HEK293 (cell line): ENCODE measurements around the gene AFF4.
A peak's percentile ranks its signal among the peaks of the same experiment; 100 is the strongest.

ENCODE experiments used
- GFI1B ChIP-seq: fragments of 450-650 bp; formaldehyde crosslinking; IDR thresholded peaks from 2 replicates; pipeline ENCODE4 v1.5.1; 2016; ENCODE audit warnings: missing biosample characterization, missing genetic modification characterization
- GLI2 ChIP-seq: fragments of 450-650 bp; formaldehyde crosslinking; IDR thresholded peaks from 2 replicates; pipeline ENCODE4; 2017; ENCODE audit warnings: missing biosample characterization, missing genetic modification characterization, low read depth, borderline replicate concordance
- GLIS1 ChIP-seq: fragments of 450-650 bp; formaldehyde crosslinking; IDR thresholded peaks from 2 replicates; pipeline ENCODE4 v1.5.1; 2016; ENCODE audit warnings: missing biosample characterization, missing genetic modification characterization
- HOXC10 ChIP-seq: sonication (generic); formaldehyde crosslinking; IDR thresholded peaks from 2 replicates; pipeline ENCODE4 v1.8.1; 2023; ENCODE audit warnings: mild to moderate bottlenecking, missing genetic modification reagents
- HOXD13 ChIP-seq: sonication (generic); formaldehyde crosslinking; IDR thresholded peaks from 2 replicates; pipeline ENCODE4 v1.8.0; 2022; ENCODE audit warnings: missing genetic modification reagents, borderline replicate concordance
- IKZF3 ChIP-seq: fragments of 450-650 bp; IDR thresholded peaks from 2 replicates; pipeline ENCODE4 v1.5.0; 2018; ENCODE audit warnings: missing biosample characterization, mild to moderate bottlenecking, missing genetic modification characterization, moderate library complexity
- KLF10 ChIP-seq: fragments of 450-650 bp; IDR thresholded peaks from 2 replicates; pipeline ENCODE4 v1.5.1; 2018; ENCODE audit warnings: missing biosample characterization, mild to moderate bottlenecking, missing genetic modification characterization
- KLF8 ChIP-seq: fragments of 450-650 bp; formaldehyde crosslinking; IDR thresholded peaks from 2 replicates; pipeline ENCODE4 v1.5.1; 2016; ENCODE audit warnings: missing biosample characterization, missing genetic modification characterization
- PRDM1 ChIP-seq: fragments of 450-650 bp; formaldehyde crosslinking; IDR thresholded peaks from 2 replicates; pipeline ENCODE4; 2016; ENCODE audit warnings: missing biosample characterization, missing genetic modification characterization
- SCRT1 ChIP-seq: fragments of 450-650 bp; formaldehyde crosslinking; IDR thresholded peaks from 2 replicates; pipeline ENCODE4 v1.5.1; 2016; ENCODE audit warnings: missing biosample characterization, missing genetic modification characterization, borderline replicate concordance
- SCRT2 ChIP-seq: fragments of 450-650 bp; formaldehyde crosslinking; IDR thresholded peaks from 2 replicates; pipeline ENCODE4 v1.5.1; 2016; ENCODE audit warnings: missing biosample characterization, missing genetic modification characterization
- SP7 ChIP-seq: fragments of 450-650 bp; formaldehyde crosslinking; IDR thresholded peaks from 2 replicates; pipeline ENCODE4 v1.5.1; 2016; ENCODE audit warnings: missing biosample characterization, missing genetic modification characterization
- ZFP41 ChIP-seq: fragments of 450-650 bp; formaldehyde crosslinking; IDR thresholded peaks from 2 replicates; pipeline ENCODE4 v1.5.1; 2016; ENCODE audit warnings: missing biosample characterization, missing genetic modification characterization, borderline replicate concordance
- ZNF10 ChIP-seq: fragments of 450-650 bp; formaldehyde crosslinking; IDR thresholded peaks from 2 replicates; pipeline ENCODE4 v1.5.1; 2017; ENCODE audit warnings: missing biosample characterization, missing genetic modification characterization
- ZNF140 ChIP-seq: fragments of 450-650 bp; formaldehyde crosslinking; IDR thresholded peaks from 2 replicates; pipeline ENCODE4 v1.5.1; 2016; ENCODE audit warnings: missing biosample characterization, missing genetic modification characterization
- ZNF155 ChIP-seq: fragments of 450-650 bp; formaldehyde crosslinking; IDR thresholded peaks from 2 replicates; pipeline ENCODE4 v1.5.1; 2016; ENCODE audit warnings: missing biosample characterization, missing genetic modification characterization
- ZNF184 ChIP-seq: fragments of 450-650 bp; IDR thresholded peaks from 2 replicates; pipeline ENCODE4 v1.5.1; 2018; ENCODE audit warnings: missing biosample characterization, mild to moderate bottlenecking, missing genetic modification characterization
- ZNF19 ChIP-seq: fragments of 450-650 bp; formaldehyde crosslinking; IDR thresholded peaks from 2 replicates; pipeline ENCODE4; 2016; ENCODE audit warnings: missing biosample characterization, missing genetic modification characterization, low read depth
- ZNF335 ChIP-seq: fragments of 450-650 bp; formaldehyde crosslinking; conservative IDR thresholded peaks from 2 replicates; pipeline ENCODE4 v1.5.1; 2016; ENCODE audit warnings: missing biosample characterization, missing genetic modification characterization
- ZNF423 ChIP-seq: fragments of 450-650 bp; formaldehyde crosslinking; IDR thresholded peaks from 2 replicates; pipeline ENCODE4 v1.5.1; 2016; ENCODE audit warnings: missing biosample characterization, missing genetic modification characterization
- ZNF426 ChIP-seq: fragments of 450-650 bp; formaldehyde crosslinking; IDR thresholded peaks from 2 replicates; pipeline ENCODE4 v1.5.1; 2017; ENCODE audit warnings: missing biosample characterization, missing genetic modification characterization, mild to moderate bottlenecking, inconsistent platforms, moderate library complexity
- ZNF473 ChIP-seq: fragments of 450-650 bp; formaldehyde crosslinking; IDR thresholded peaks from 2 replicates; pipeline ENCODE4 v1.5.1; 2017; ENCODE audit warnings: missing biosample characterization, missing genetic modification characterization
- ZNF501 ChIP-seq: fragments of 450-650 bp; formaldehyde crosslinking; IDR thresholded peaks from 2 replicates; pipeline ENCODE4 v1.5.1; 2016; ENCODE audit warnings: missing biosample characterization, missing genetic modification characterization
- ZNF514 ChIP-seq: fragments of 450-650 bp; formaldehyde crosslinking; IDR thresholded peaks from 2 replicates; pipeline ENCODE4 v1.5.1; 2016; ENCODE audit warnings: missing biosample characterization, missing genetic modification characterization
- ZNF561 ChIP-seq: fragments of 450-650 bp; IDR thresholded peaks from 2 replicates; pipeline ENCODE4 v1.5.1; 2018; ENCODE audit warnings: missing biosample characterization, missing genetic modification characterization, borderline replicate concordance
- ZNF623 ChIP-seq: fragments of 450-650 bp; formaldehyde crosslinking; IDR thresholded peaks from 2 replicates; pipeline ENCODE4 v1.5.1; 2016; ENCODE audit warnings: missing biosample characterization, missing genetic modification characterization
- ZNF654 ChIP-seq: fragments of 450-650 bp; formaldehyde crosslinking; IDR thresholded peaks from 2 replicates; pipeline ENCODE4 v1.5.1; 2016; ENCODE audit warnings: low read depth, missing biosample characterization, missing genetic modification characterization
- ZNF670 ChIP-seq: fragments of 450-650 bp; formaldehyde crosslinking; IDR thresholded peaks from 2 replicates; pipeline ENCODE4 v1.5.1; 2016; ENCODE audit warnings: missing biosample characterization, missing genetic modification characterization, low read depth
- ZNF776 ChIP-seq: fragments of 450-650 bp; formaldehyde crosslinking; IDR thresholded peaks from 2 replicates; pipeline ENCODE4 v1.5.0; 2017; ENCODE audit warnings: missing biosample characterization, missing genetic modification characterization, borderline replicate concordance
- ZNF785 ChIP-seq: fragments of 450-650 bp; formaldehyde crosslinking; IDR thresholded peaks from 2 replicates; pipeline ENCODE4 v1.5.1; 2016; ENCODE audit warnings: missing biosample characterization, missing genetic modification characterization
- ZNF791 ChIP-seq: fragments of 450-650 bp; formaldehyde crosslinking; IDR thresholded peaks from 2 replicates; pipeline ENCODE4 v1.5.1; 2016; ENCODE audit warnings: missing biosample characterization, missing genetic modification characterization
- ZNF792 ChIP-seq: fragments of 450-650 bp; formaldehyde crosslinking; IDR thresholded peaks from 2 replicates; pipeline ENCODE4 v1.5.1; 2016; ENCODE audit warnings: missing biosample characterization, missing genetic modification characterization
- TF ChIP-seq, protein P1 (sequence below): fragments of 450-650 bp; formaldehyde crosslinking; IDR thresholded peaks from 2 replicates; pipeline ENCODE4 v1.5.1; 2016; ENCODE audit warnings: missing biosample characterization, missing genetic modification characterization
- TF ChIP-seq, protein P2 (sequence below): fragments of 450-650 bp; formaldehyde crosslinking; IDR thresholded peaks from 2 replicates; pipeline ENCODE4 v1.5.1; 2016; ENCODE audit warnings: missing biosample characterization, missing genetic modification characterization
- TF ChIP-seq, protein P3 (sequence below): fragments of 450-650 bp; formaldehyde crosslinking; IDR thresholded peaks from 2 replicates; pipeline ENCODE4 v1.5.1; 2017; ENCODE audit warnings: missing biosample characterization, missing genetic modification characterization
- TF ChIP-seq, protein P4 (sequence below): fragments of 450-650 bp; formaldehyde crosslinking; IDR thresholded peaks from 2 replicates; pipeline ENCODE4 v1.5.1; 2016; ENCODE audit warnings: missing biosample characterization, missing genetic modification characterization

AFF4 gene

DNA sequence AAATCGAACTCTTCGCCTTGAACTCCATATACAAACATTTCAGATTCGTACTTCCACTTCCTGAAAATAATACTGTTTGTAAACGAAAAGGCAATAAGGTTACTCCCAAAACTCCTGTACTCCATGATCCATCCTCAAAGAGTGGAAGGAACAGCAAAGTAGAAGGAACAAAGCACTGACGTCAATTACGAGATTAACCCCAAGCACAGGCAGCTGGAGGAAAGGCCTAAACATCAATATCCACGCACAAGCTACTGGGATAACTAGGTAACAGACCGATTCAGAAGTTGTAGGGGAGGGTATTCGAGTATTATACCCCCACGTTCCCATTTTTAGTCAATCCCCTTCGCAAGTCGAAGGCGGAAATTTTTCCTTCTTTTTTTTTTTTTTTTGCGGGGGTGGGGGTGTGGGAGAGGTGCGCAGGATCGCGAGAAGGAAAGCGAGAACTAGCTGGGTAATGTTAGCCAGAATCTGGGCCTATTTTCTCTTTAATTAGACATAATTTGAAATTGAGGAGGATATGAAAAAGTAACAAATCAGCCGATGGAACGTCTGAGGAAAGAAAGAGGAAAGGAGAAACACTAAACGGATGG lies 909 bp downstream of the AFF4 start (continued):
- no peak for TF ChIP-seq ZNF670 (tag by site-specific recombination)
- no peak for TF ChIP-seq ZNF426 (tag by site-specific recombination)
- TF ChIP-seq, protein P1, sequence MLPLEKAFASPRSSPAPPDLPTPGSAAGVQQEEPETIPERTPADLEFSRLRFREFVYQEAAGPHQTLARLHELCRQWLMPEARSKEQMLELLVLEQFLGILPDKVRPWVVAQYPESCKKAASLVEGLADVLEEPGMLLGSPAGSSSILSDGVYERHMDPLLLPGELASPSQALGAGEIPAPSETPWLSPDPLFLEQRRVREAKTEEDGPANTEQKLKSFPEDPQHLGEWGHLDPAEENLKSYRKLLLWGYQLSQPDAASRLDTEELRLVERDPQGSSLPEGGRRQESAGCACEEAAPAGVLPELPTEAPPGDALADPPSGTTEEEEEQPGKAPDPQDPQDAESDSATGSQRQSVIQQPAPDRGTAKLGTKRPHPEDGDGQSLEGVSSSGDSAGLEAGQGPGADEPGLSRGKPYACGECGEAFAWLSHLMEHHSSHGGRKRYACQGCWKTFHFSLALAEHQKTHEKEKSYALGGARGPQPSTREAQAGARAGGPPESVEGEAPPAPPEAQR (tag by site-specific recombination) = no peak
- peak; percentile 79 for TF ChIP-seq KLF10 (tag by site-specific recombination)
- TF ChIP-seq ZNF785 (tag by site-specific recombination) = no peak
- TF ChIP-seq, protein P2, sequence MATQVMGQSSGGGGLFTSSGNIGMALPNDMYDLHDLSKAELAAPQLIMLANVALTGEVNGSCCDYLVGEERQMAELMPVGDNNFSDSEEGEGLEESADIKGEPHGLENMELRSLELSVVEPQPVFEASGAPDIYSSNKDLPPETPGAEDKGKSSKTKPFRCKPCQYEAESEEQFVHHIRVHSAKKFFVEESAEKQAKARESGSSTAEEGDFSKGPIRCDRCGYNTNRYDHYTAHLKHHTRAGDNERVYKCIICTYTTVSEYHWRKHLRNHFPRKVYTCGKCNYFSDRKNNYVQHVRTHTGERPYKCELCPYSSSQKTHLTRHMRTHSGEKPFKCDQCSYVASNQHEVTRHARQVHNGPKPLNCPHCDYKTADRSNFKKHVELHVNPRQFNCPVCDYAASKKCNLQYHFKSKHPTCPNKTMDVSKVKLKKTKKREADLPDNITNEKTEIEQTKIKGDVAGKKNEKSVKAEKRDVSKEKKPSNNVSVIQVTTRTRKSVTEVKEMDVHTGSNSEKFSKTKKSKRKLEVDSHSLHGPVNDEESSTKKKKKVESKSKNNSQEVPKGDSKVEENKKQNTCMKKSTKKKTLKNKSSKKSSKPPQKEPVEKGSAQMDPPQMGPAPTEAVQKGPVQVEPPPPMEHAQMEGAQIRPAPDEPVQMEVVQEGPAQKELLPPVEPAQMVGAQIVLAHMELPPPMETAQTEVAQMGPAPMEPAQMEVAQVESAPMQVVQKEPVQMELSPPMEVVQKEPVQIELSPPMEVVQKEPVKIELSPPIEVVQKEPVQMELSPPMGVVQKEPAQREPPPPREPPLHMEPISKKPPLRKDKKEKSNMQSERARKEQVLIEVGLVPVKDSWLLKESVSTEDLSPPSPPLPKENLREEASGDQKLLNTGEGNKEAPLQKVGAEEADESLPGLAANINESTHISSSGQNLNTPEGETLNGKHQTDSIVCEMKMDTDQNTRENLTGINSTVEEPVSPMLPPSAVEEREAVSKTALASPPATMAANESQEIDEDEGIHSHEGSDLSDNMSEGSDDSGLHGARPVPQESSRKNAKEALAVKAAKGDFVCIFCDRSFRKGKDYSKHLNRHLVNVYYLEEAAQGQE (tag by site-specific recombination) = no peak
- TF ChIP-seq ZNF473 (tag by site-specific recombination) = no peak
- TF ChIP-seq SP7 (tag by site-specific recombination) = no peak
- no peak for TF ChIP-seq ZNF184 (tag by site-specific recombination)
- TF ChIP-seq ZNF561 (tag by site-specific recombination) = no peak
- no peak for TF ChIP-seq ZNF791
- no peak for TF ChIP-seq ZNF140 (tag by site-specific recombination)
- no peak for TF ChIP-seq ZNF514 (tag by site-specific recombination)
- TF ChIP-seq KLF8 (tag by site-specific recombination) = peak; percentile 56; the same call in 1 of the 2 replicates
- no peak for TF ChIP-seq SCRT1 (tag by site-specific recombination)
- TF ChIP-seq ZNF19 (tag by site-specific recombination) = no peak
- TF ChIP-seq ZNF335 = peak; percentile 93
- TF ChIP-seq, protein P3, sequence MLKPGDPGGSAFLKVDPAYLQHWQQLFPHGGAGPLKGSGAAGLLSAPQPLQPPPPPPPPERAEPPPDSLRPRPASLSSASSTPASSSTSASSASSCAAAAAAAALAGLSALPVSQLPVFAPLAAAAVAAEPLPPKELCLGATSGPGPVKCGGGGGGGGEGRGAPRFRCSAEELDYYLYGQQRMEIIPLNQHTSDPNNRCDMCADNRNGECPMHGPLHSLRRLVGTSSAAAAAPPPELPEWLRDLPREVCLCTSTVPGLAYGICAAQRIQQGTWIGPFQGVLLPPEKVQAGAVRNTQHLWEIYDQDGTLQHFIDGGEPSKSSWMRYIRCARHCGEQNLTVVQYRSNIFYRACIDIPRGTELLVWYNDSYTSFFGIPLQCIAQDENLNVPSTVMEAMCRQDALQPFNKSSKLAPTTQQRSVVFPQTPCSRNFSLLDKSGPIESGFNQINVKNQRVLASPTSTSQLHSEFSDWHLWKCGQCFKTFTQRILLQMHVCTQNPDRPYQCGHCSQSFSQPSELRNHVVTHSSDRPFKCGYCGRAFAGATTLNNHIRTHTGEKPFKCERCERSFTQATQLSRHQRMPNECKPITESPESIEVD (tag by site-specific recombination) = no peak
- no peak for TF ChIP-seq HOXD13 (CRISPR knock-in tag)
- TF ChIP-seq ZNF155 (tag by site-specific recombination) = no peak
- TF ChIP-seq PRDM1 (tag by site-specific recombination) = no peak
- TF ChIP-seq ZNF623 (tag by site-specific recombination) = no peak
- peak; percentile 25; the same call in 1 of the 2 replicates for TF ChIP-seq GLIS1 (tag by site-specific recombination)
- TF ChIP-seq ZNF792 (tag by site-specific recombination) = no peak
- no peak for TF ChIP-seq SCRT2 (tag by site-specific recombination)
- TF ChIP-seq ZNF501 (tag by site-specific recombination) = 0 out of 2 replicates have a peak, but pooled peaks have one; percentile 30
- TF ChIP-seq ZFP41 (tag by site-specific recombination) = no peak
- TF ChIP-seq, protein P4, sequence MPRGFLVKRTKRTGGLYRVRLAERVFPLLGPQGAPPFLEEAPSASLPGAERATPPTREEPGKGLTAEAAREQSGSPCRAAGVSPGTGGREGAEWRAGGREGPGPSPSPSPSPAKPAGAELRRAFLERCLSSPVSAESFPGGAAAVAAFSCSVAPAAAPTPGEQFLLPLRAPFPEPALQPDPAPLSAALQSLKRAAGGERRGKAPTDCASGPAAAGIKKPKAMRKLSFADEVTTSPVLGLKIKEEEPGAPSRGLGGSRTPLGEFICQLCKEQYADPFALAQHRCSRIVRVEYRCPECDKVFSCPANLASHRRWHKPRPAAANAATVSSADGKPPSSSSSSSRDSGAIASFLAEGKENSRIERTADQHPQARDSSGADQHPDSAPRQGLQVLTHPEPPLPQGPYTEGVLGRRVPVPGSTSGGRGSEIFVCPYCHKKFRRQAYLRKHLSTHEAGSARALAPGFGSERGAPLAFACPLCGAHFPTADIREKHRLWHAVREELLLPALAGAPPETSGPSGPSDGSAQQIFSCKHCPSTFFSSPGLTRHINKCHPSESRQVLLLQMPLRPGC (tag by site-specific recombination) = no peak
- no peak for TF ChIP-seq GLI2 (tag by site-specific recombination)
- TF ChIP-seq ZNF654 (tag by site-specific recombination) = no peak
- TF ChIP-seq ZNF423 = no peak
- peak; percentile 79 for TF ChIP-seq IKZF3 (tag by site-specific recombination)
- no peak for TF ChIP-seq ZNF10 (tag by site-specific recombination)
- no peak for TF ChIP-seq HOXC10
- no peak for TF ChIP-seq ZNF776 (tag by site-specific recombination)
- no peak for TF ChIP-seq GFI1B (tag by site-specific recombination)
